Neural progenitor cell (in vitro differentiated cells): ENCODE results near the gene PLXNB2.

ENCODE experiments used
- EZH2 ChIP-seq: fragments of 200-600 bp; sonication (generic); IDR thresholded peaks from 2 replicates; pipeline ENCODE4 v1.6.1; 2017; ENCODE audit warnings: antibody characterized with exemption, mild to moderate bottlenecking, moderate library complexity
- TF ChIP-seq, protein P1 (sequence below): fragments of 200-600 bp; sonication (generic); IDR thresholded peaks from 2 replicates; pipeline ENCODE4 v1.5.1; 2017; ENCODE audit warnings: antibody characterized with exemption, mild to moderate bottlenecking

DNA sequence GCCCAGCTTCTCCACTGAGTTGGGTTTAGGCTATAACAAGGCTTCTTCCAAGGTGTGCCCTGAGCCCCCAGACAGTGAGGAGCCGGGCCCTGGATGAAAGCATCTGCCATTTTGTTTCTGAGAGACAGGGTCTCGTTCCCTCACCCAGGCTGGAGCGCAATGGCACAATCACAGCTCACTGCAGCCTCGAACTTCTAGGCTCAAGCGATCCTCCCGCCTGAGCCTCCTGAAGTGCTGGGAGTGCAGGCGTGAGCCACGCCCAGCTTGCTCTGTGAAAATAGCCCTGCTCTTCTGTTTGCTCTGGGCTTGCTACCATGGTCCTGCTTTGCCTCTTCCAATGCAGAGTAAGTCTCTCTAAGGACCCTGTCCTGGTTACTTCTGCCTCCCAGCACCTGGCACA, 12.7 kb upstream of the PLXNB2 start:
- TF ChIP-seq EZH2: no peak
- TF ChIP-seq, protein P1, sequence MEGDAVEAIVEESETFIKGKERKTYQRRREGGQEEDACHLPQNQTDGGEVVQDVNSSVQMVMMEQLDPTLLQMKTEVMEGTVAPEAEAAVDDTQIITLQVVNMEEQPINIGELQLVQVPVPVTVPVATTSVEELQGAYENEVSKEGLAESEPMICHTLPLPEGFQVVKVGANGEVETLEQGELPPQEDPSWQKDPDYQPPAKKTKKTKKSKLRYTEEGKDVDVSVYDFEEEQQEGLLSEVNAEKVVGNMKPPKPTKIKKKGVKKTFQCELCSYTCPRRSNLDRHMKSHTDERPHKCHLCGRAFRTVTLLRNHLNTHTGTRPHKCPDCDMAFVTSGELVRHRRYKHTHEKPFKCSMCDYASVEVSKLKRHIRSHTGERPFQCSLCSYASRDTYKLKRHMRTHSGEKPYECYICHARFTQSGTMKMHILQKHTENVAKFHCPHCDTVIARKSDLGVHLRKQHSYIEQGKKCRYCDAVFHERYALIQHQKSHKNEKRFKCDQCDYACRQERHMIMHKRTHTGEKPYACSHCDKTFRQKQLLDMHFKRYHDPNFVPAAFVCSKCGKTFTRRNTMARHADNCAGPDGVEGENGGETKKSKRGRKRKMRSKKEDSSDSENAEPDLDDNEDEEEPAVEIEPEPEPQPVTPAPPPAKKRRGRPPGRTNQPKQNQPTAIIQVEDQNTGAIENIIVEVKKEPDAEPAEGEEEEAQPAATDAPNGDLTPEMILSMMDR: no peak
